Upper lobe of left lung (tissue), 6 donors: ENCODE data around the gene EIPR1. TPM values are rescaled to one million over a fixed set of nuclear protein-coding genes. Genes with fewer than 3 reads are reported as not detected.
A peak's percentile ranks its signal among the peaks of the same experiment; 100 is the strongest.

Experiments used
- ATAC-seq, 2 donors: fragments of 200-7000 bp; cut with Tn5 transposase; one replicate each; pipeline ENCODE4 v1.9.1; 2022; ENCODE audit warnings: mild to moderate bottlenecking in 2 of 2, moderate library complexity in 2 of 2; ENCODE audit not compliant: low FRiP score in 2 of 2
- DNase-seq, 2 donors: peaks; one replicate each; pipeline ENCODE4 v3.0.0-alpha.2; 2019 to 2020
- H3K27ac ChIP-seq, 4 donors: fragments of 200-600 bp; sonication (generic); one replicate each; pipeline ENCODE4 v1.5.1; 2016 to 2019
- H3K27me3 ChIP-seq, 4 donors: fragments of 200-600 bp; sonication (generic); one replicate each; pipeline ENCODE4 v1.5.1; 2017 to 2019
- H3K36me3 ChIP-seq, 4 donors: fragments of 200-600 bp; sonication (generic); one replicate each; pipeline ENCODE4 v1.5.1; 2016 to 2019
- H3K4me1 ChIP-seq, 4 donors: fragments of 200-600 bp; sonication (generic); one replicate each; pipeline ENCODE4 v1.5.1; 2018 to 2019
- H3K4me3 ChIP-seq, 4 donors: fragments of 200-600 bp; sonication (generic); one replicate each; pipeline ENCODE4 v1.5.1; 2017 to 2019; ENCODE audit warnings: mild to moderate bottlenecking in 2 of 4, moderate library complexity in 1 of 4
- H3K9me3 ChIP-seq, 4 donors: fragments of 200-600 bp; sonication (generic); one replicate each; pipeline ENCODE4 v1.5.1; 2018 to 2019
- EP300 ChIP-seq, 4 donors: sonication (generic); formaldehyde crosslinking; IDR thresholded peaks; one replicate each; pipeline ENCODE4 v1.5.1; 2017; ENCODE audit warnings: antibody characterized with exemption in 4 of 4, control low read depth in 2 of 4
- POLR2A ChIP-seq, 4 donors: fragments of 450-650 bp; IDR thresholded peaks; one replicate each; pipeline ENCODE4 v1.5.1; 2016 to 2017; ENCODE audit warnings: antibody characterized with exemption in 4 of 4, mild to moderate bottlenecking in 2 of 4
- POLR2AphosphoS5 ChIP-seq, 2 donors: sonication (generic); formaldehyde crosslinking; IDR thresholded peaks; one replicate each; pipeline ENCODE4 v1.5.1; 2017; ENCODE audit warnings: antibody characterized with exemption in 2 of 2
- WGBS, 2 donors: methylation state at CpG; one replicate each; pipeline ENCODE4 v1.1.5; 2017 to 2018; 5-methylcytosine and 5-hydroxymethylcytosine counted together
- total RNA-seq, 6 donors: library from RNA; depleted of rRNA in 4 of 6; stranded (reverse); fragments of >200 nt in 4 of 6; gene quantifications; one replicate each; pipeline versions ENCODE4 v1.1.0 to v1.2.1, GENCODE V29; 2016 to 2021
- TF ChIP-seq, protein P1 (sequence below), 6 experiments: fragments of 450-650 bp in 4 of 6; fragments of 200-600 bp in 2 of 6; sonication (generic) in 2 of 6; IDR thresholded peaks; one replicate each; pipeline ENCODE4 v1.5.1; 2016 to 2019; ENCODE audit warnings: antibody characterized with exemption in 6 of 6
- donor health status: DM: no; HTN: no; CAD: no; lungs with moderate emphysema.
- donor health status: DM: no; HTN: yes; CAD: no; lungs with severe emphysema.

Gene EIPR1
- total RNA-seq, 6 donors from 2014 or later: 17.6 to 39.8 (median 23.6) TPM

DNA sequence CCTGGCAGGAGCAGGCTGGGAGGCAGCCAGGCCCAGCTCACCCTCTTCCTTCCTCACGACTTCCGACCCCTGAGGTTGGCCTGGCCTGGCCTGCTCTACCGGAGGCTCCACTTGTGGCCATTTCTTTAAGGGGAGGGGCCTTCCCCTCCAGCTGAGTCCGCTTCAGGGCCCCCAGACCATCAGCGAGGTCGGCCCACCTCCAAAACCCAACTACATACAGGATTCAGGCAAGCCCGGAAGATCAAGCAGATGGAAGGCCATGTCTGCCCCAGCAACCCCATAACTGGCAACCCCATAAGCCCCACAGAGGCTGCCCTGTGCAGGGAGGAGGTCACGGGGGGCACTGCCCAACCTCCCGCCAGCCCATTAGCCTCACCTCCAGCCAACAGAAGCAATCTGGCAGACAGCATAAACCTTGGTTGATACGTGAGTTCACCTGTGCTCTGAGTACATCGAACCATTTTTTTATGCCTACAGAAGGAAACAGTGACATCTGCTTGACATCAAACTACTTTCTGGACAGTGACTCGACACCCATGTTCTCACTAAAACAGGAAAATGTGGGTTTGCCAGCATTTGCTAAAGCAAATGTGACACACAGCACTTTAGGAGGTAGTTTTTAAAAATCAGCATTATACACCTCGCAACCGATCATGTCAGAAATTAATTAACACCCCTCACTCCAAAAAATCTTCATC, 98.9 kb downstream of the EIPR1 start:
- no peak for ATAC-seq
- Histone ChIP-seq H3K4me3 (no peak overlapping the region), H3K9me3 (peaks cover 0 to 6% (median 0%) of the 10 kb centered on the region in 4 donors), H3K4me1 (peaks cover 0 to 3% (median 0%) of the 10 kb centered on the region in 4 donors), H3K36me3 (no peaks in the 10 kb centered on the region), H3K27me3 (no peaks in the 10 kb centered on the region), H3K27ac (no peak overlapping the region)
- WGBS, 2 donors: 94 to 95% methylated on average over 14 of the region's 14 CpGs
- DNase-seq: peak in 1 of 2 donors; percentile 14
- TF ChIP-seq POLR2A (IDR thresholded peaks at IDR 0.05): no peak
- TF ChIP-seq POLR2AphosphoS5 (IDR thresholded peaks at IDR 0.05): no peak
- no peak for TF ChIP-seq EP300 (IDR thresholded peaks at IDR 0.05)
- TF ChIP-seq, protein P1, sequence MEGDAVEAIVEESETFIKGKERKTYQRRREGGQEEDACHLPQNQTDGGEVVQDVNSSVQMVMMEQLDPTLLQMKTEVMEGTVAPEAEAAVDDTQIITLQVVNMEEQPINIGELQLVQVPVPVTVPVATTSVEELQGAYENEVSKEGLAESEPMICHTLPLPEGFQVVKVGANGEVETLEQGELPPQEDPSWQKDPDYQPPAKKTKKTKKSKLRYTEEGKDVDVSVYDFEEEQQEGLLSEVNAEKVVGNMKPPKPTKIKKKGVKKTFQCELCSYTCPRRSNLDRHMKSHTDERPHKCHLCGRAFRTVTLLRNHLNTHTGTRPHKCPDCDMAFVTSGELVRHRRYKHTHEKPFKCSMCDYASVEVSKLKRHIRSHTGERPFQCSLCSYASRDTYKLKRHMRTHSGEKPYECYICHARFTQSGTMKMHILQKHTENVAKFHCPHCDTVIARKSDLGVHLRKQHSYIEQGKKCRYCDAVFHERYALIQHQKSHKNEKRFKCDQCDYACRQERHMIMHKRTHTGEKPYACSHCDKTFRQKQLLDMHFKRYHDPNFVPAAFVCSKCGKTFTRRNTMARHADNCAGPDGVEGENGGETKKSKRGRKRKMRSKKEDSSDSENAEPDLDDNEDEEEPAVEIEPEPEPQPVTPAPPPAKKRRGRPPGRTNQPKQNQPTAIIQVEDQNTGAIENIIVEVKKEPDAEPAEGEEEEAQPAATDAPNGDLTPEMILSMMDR (IDR thresholded peaks at IDR 0.05): no peak

DNA sequence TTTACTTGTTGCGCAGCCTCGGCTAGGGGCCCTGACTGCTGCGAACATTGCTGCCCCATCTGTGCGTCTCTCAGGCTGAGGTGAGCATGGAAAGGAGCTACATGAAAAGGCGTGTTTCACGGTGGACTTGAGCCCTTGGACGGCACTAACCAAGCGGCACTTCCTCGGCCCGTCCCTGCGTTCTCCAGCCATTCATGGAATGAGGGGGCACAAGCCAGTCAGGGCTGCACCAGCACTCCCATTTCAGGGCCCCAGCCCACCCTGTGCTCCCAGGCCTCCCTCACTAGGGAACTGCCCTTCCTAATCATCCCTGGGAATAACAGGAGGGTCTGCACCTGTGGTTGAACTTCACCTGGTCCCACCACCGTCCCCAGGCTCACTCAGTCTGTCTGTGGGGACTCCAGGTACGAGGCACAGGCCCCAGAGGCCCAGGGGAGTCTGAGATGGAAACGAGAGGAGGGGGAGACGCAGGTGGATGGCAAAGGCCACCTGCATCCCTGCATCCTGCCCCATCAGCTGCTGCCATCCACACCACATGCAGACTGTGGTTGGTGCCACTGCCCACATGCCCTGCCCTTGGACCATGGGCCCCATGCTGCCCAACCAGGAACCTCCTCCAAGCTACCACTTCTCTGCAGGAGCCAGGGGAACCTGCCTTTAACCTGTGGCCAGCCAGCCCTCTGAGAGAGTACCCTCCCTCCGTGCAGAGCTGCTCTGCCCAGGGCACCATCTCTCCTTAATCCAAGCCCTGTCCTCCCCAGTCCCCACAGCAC, 99.7 kb downstream of the EIPR1 start:
- DNase-seq (peak in 1 of 2 donors; percentile 11), ATAC-seq (peak in 1 of 2 donors; percentile 47)
- H3K36me3 ChIP-seq: no peaks in the 10 kb centered on the region
- H3K27ac ChIP-seq: no peak overlapping the region
- no peak for TF ChIP-seq POLR2A (IDR thresholded peaks at IDR 0.05)
- no peak for TF ChIP-seq EP300 (IDR thresholded peaks at IDR 0.05)
- no peaks in the 10 kb centered on the region for H3K27me3 ChIP-seq
- 92 to 93% methylated on average over 9 to 16 of the region's 16 CpGs for WGBS, 2 donors
- H3K4me3 ChIP-seq: no peak overlapping the region
- H3K9me3 ChIP-seq: peaks cover 0 to 6% (median 0%) of the 10 kb centered on the region in 4 donors
- peaks cover 0 to 3% (median 0%) of the 10 kb centered on the region in 4 donors for H3K4me1 ChIP-seq

DNA sequence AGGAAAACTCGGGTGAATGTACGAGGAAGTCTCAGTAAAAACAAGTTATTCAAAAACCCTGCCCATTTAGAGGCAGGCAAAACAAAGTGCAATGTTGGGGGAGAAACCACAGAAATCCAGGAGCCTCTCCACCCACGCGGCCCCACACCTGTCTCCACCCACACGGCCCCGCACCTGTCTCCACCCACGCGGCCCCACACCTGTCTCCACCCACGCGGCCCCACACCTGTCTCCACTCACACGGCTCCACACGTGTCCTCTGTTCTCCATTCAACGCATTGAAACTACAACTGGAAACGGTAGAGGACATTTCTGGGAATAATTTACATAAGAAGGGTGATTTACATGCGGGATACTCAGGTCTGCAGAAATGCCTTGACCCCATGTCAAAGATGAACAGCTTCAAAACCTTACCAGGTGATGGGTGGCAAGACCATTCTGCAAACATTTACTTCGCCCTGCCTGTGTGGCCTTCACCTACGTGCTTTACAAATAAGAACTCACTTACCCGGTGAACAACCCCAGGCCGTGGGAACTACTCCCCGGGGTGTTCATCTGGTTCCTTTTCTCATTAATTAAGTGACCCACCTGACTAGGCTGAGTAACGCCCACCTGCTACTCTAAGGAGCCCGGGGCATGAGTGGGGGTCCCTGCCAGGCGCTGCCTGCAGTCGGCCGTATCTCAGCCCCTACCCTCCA, 100.4 kb downstream of the EIPR1 start:
- peaks cover 0 to 6% (median 0%) of the 10 kb centered on the region in 4 donors for H3K9me3 ChIP-seq
- peaks cover 0 to 3% (median 0%) of the 10 kb centered on the region in 4 donors for H3K4me1 ChIP-seq
- no peak overlapping the region for H3K27ac ChIP-seq
- WGBS, 2 donors: 86 to 89% methylated on average over 25 of the region's 25 CpGs
- ATAC-seq (no peak), DNase-seq (peak; percentile 11 to 51)
- H3K27me3 ChIP-seq: no peaks in the 10 kb centered on the region
- H3K4me3 ChIP-seq: no peak overlapping the region
- no peak for TF ChIP-seq EP300 (IDR thresholded peaks at IDR 0.05)
- no peak for TF ChIP-seq POLR2AphosphoS5 (IDR thresholded peaks at IDR 0.05)
- no peak for TF ChIP-seq POLR2A (IDR thresholded peaks at IDR 0.05)
- TF ChIP-seq, protein P1 (IDR thresholded peaks at IDR 0.05): no peak
- H3K36me3 ChIP-seq: no peaks in the 10 kb centered on the region

DNA sequence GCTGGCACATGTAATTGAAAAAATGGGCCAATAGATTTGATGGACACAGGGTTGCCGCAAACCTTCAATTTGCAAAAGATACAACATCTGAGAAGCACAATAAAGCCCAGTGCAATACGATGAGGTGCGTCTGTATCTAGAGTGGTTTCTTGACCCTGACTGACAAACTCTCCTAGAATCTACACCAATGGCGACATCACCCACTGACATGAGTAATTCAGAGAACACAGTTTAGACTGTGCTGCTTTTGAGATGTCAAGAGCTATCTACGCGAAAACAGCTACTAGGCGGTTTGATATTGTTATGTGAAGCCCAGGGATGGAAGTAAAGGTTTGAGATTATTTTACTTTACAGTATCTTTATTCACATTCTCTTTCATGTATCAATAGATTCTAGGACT, 104.9 kb downstream of the EIPR1 start:
- 96 to 98% methylated on average over 7 of the region's 7 CpGs for WGBS, 2 donors
- Histone ChIP-seq H3K9me3 (peaks cover 0 to 6% (median 0%) of the 10 kb centered on the region in 4 donors), H3K36me3 (no peaks in the 10 kb centered on the region), H3K27me3 (no peaks in the 10 kb centered on the region), H3K4me1 (no peaks in the 10 kb centered on the region), H3K4me3 (no peak overlapping the region), H3K27ac (no peak overlapping the region)
- ATAC-seq (no peak), DNase-seq (no peak)
- TF ChIP-seq POLR2A (IDR thresholded peaks at IDR 0.05) (no peak), POLR2AphosphoS5 (IDR thresholded peaks at IDR 0.05) (no peak), EP300 (IDR thresholded peaks at IDR 0.05) (no peak)
- TF ChIP-seq, protein P1 (IDR thresholded peaks at IDR 0.05): no peak

DNA sequence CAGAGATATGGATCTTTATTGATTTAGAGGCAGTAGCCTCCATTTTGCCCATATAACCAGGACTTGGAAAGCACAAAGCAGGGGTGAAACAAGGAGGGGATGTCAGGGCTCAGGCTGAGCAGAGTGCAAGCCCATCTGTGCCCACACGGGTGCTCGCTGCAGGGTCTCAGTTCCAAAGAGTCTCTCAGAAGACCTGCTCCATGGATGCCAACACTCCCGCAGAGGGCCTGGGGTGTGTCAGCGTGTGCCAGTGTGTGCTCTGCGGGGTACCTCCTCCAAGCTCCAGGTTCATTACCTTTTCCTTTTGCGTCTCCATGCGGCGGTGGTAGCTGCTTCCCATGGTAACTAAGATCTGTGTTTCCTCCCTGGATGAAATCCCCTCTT, 107.5 kb downstream of the EIPR1 start:
- Histone ChIP-seq H3K4me3 (no peak overlapping the region), H3K36me3 (no peaks in the 10 kb centered on the region), H3K27ac (no peak overlapping the region), H3K27me3 (no peaks in the 10 kb centered on the region), H3K9me3 (no peaks in the 10 kb centered on the region), H3K4me1 (no peaks in the 10 kb centered on the region)
- TF ChIP-seq POLR2AphosphoS5 (IDR thresholded peaks at IDR 0.05) (no peak), EP300 (IDR thresholded peaks at IDR 0.05) (no peak), POLR2A (IDR thresholded peaks at IDR 0.05) (no peak)
- TF ChIP-seq, protein P1 (IDR thresholded peaks at IDR 0.05): no peak
- 100% methylated on average over 8 of the region's 8 CpGs for WGBS, 2 donors
- ATAC-seq (no peak), DNase-seq (no peak)
